Astrocyte of the hippocampus (primary cell): ENCODE data around the gene RAMACL.

Experiments
- DNase-seq: peaks from one replicate; pipeline ENCODE4 v3.0.0; 2011; ENCODE audit warnings: low read depth, low spot score

The RAMACL gene

GRCh38 chr6:166533205-166533824 is 53.2 kb downstream of the RAMACL start:
- no peak for DNase-seq
